NCI-H2171 (cell line): ENCODE results near the gene PPP1R3E.

ENCODE experiments used
- DNase-seq: peaks from one replicate; lab custom pipeline; 2025; lab: John Stamatoyannopoulos, UW

Gene PPP1R3E

GRCh38 chr14:23248601-23249000 is 54.1 kb downstream of the PPP1R3E start:
- no peak for DNase-seq
